K562 (cell line): ENCODE results near the gene LAMTOR1. TPM values are rescaled to one million over a fixed set of nuclear protein-coding genes. Genes with fewer than 3 reads are reported as not detected.

Source experiments
- HDAC6 ChIP-seq: IDR thresholded peaks from 2 replicates; pipeline ENCODE4 v1.6.1; 2012; ENCODE audit warnings: low read depth, mild to moderate bottlenecking, control low read depth, inconsistent platforms, low read length, moderate library complexity
- NCOA4 ChIP-seq: fragments of 450-650 bp; IDR thresholded peaks from 2 replicates; pipeline ENCODE4 v1.6.1; 2018; ENCODE audit warnings: mild to moderate bottlenecking; ENCODE audit not compliant: partially characterized antibody
- PML ChIP-seq: IDR thresholded peaks from 2 replicates; pipeline ENCODE4 v1.6.1; 2012; ENCODE audit warnings: low read length, inconsistent platforms
- PTBP1 ChIP-seq: fragments of 200-400 bp; formaldehyde crosslinking; IDR thresholded peaks from 2 replicates; pipeline ENCODE4 v1.6.1; 2017; ENCODE audit warnings: low read depth, low read length
- RBM34 ChIP-seq: fragments of 200-400 bp; formaldehyde crosslinking; IDR thresholded peaks from 2 replicates; pipeline ENCODE4 v1.6.1; 2018; ENCODE audit warnings: low read length, borderline replicate concordance; ENCODE audit not compliant: insufficient read depth
- SAFB2 ChIP-seq: fragments of 200-400 bp; formaldehyde crosslinking; IDR thresholded peaks from 2 replicates; pipeline ENCODE4 v1.6.1; 2018; ENCODE audit warnings: borderline replicate concordance, low read length, low read depth, moderate library complexity; ENCODE audit not compliant: severe bottlenecking
- SMC3 ChIP-seq: conservative IDR thresholded peaks from 2 replicates; pipeline ENCODE4 v1.6.1; 2011; ENCODE audit warnings: low read depth, low read length, improper control_type of control experiment; ENCODE audit not compliant: insufficient read depth
- SRSF1 ChIP-seq: fragments of 200-400 bp; formaldehyde crosslinking; IDR thresholded peaks from 2 replicates; pipeline ENCODE4 v1.6.1; 2017; ENCODE audit warnings: mild to moderate bottlenecking, low read depth, low read length, moderate library complexity
- STAG1 ChIP-seq: sonication (generic); formaldehyde crosslinking; IDR thresholded peaks from 2 replicates; pipeline ENCODE4 v1.5.0; 2020; ENCODE audit warnings: missing genetic modification reagents, borderline replicate concordance
- STAT5A ChIP-seq: IDR thresholded peaks from 2 replicates; pipeline ENCODE4 v1.6.1; 2012; ENCODE audit warnings: low read length, inconsistent platforms, borderline replicate concordance
- TFE3 ChIP-seq: fragments of 450-650 bp; formaldehyde crosslinking; IDR thresholded peaks from 2 replicates; pipeline ENCODE4 v1.4.0; 2020; ENCODE audit warnings: mild to moderate bottlenecking, mixed read lengths
- ZNF121 ChIP-seq: sonication (generic); formaldehyde crosslinking; conservative IDR thresholded peaks from 2 replicates; pipeline ENCODE4 v1.8.0; 2022; ENCODE audit warnings: missing genetic modification reagents
- ZNF133 ChIP-seq: fragments of 250-450 bp; sonication (Bioruptor Pico); IDR thresholded peaks from 2 replicates; pipeline ENCODE4 v1.4.0; 2020; ENCODE audit warnings: mild to moderate bottlenecking
- ZNF280B ChIP-seq: fragments of 250-450 bp; sonication (Bioruptor Pico); IDR thresholded peaks from 2 replicates; pipeline ENCODE4 v1.5.1; 2021; ENCODE audit warnings: mild to moderate bottlenecking
- ZNF318 ChIP-seq, 2 experiments: fragments of 450-650 bp; IDR thresholded peaks; 2 replicates each; pipeline ENCODE4 v1.6.1; 2016; ENCODE audit warnings: mild to moderate bottlenecking in 2 of 2, borderline replicate concordance in 1 of 2, low read depth in 1 of 2, moderate library complexity in 1 of 2
- ZNF668 ChIP-seq: fragments of 250-450 bp; sonication (Bioruptor Pico); IDR thresholded peaks from 2 replicates; pipeline ENCODE4 v1.8.0; 2022; ENCODE audit warnings: mild to moderate bottlenecking, inconsistent platforms
- polyA plus RNA-seq, 8 experiments: library from polyadenylated mRNA; depleted of rRNA in 4 of 8; stranded (reverse) in 5 of 8; unstranded in 3 of 8; fragments of >200 nt; fragmentation: Nextera tagmentation in 2 of 8; fragmentation: Illumina TruSeq in 1 of 8; extraction: Ambion mirVana in 2 of 8; extraction: Trizol in 1 of 8; gene quantifications; 2 replicates each; pipeline versions ENCODE4 v1.2.1 to v1.2.3, GENCODE V29; 2011 to 2014; ENCODE audit warnings: inconsistent platforms in 1 of 8, missing spikeins in 1 of 8
- total RNA-seq, 7 experiments: library from RNA; depleted of rRNA in 6 of 7; stranded (reverse); fragments of >200 nt in 6 of 7; fragmentation: Illumina TruSeq in 2 of 7; extraction: Trizol in 2 of 7; gene quantifications; 2 replicates each; pipeline versions ENCODE4 v1.2.1 to v1.2.3, GENCODE V29; 2011 to 2021; ENCODE audit warnings: low replicate concordance in 1 of 7

The LAMTOR1 gene
- total and polyA plus RNA-seq, 9 of the 15 experiments (the other 6 are each of a cell fraction or from before 2014, with no cell fraction given), result 62.6 to 104 (median 85.3) TPM

GRCh38 chr11:72080326-72081183 is 22.5 kb downstream of the LAMTOR1 start, which contains the start of the genes LRRC51 and NUMA1 (continued):
- TF ChIP-seq TFE3 (CRISPR knock-in tag), result no peak
- TF ChIP-seq SAFB2, result no peak
- TF ChIP-seq ZNF318 (IDR thresholded peaks at IDR 0.05; ENCODE audit: borderline replicate concordance in 1 of 2, low read depth in 1 of 2), result no peak
- TF ChIP-seq ZNF133 (CRISPR knock-in tag), result no peak
- no peak for TF ChIP-seq RBM34
- TF ChIP-seq HDAC6, result no peak
- TF ChIP-seq PTBP1, result no peak
- no peak for TF ChIP-seq SRSF1
- no peak for TF ChIP-seq ZNF280B (CRISPR knock-in tag)
- no peak for TF ChIP-seq ZNF668
- no peak for TF ChIP-seq PML
- TF ChIP-seq ZNF121 (CRISPR knock-in tag), result no peak
- TF ChIP-seq NCOA4, result no peak
- TF ChIP-seq STAT5A, result no peak
- no peak for TF ChIP-seq STAG1
- TF ChIP-seq SMC3, result no peak
